Fibroblast of the aortic adventitia (primary cell): ENCODE data around the gene MS4A15. TPM values are rescaled to one million over a fixed set of nuclear protein-coding genes. Genes with fewer than 3 reads are reported as not detected.

Experiments
- DNase-seq: peaks from one replicate; pipeline ENCODE4 v3.0.0-alpha.2; 2010; ENCODE audit warnings: low read depth
- H3K4me3 ChIP-seq: 2 replicates; pipeline ENCODE4 v1.5.1; 2011; ENCODE audit warnings: low read depth, mild to moderate bottlenecking, control low read depth, low read length, moderate library complexity
- CTCF ChIP-seq: IDR thresholded peaks from 2 replicates; pipeline ENCODE4 v1.5.1; 2011; ENCODE audit warnings: mild to moderate bottlenecking, low read length, control low read depth, inconsistent platforms; ENCODE audit not compliant: insufficient read depth
- total RNA-seq: library from RNA; depleted of rRNA; stranded (reverse); fragments of >200 nt; gene quantifications from 2 replicates; pipeline ENCODE4 v1.2.3, GENCODE V29; 2012; ENCODE audit warnings: low replicate concordance

Gene MS4A15
- total RNA-seq, 1 donor, result not detected

- no peak overlapping the region for H3K4me3 ChIP-seq
- no peak for DNase-seq
- TF ChIP-seq CTCF, result no peak
Measured at GRCh38 chr11:60719391-60719790, 37.3 kb upstream of the MS4A15 start.

GRCh38 chr11:60720460-60720859, 36.2 kb upstream of the MS4A15 start:
- no peak for TF ChIP-seq CTCF
- DNase-seq, result no peak

GRCh38 chr11:60724420-60724819, 32.2 kb upstream of the MS4A15 start, which contains the start of gene MS4A18:
TSS of gene MS4A18 (plus strand) at chr11:60724720.
- no peak for TF ChIP-seq CTCF
- no peak for DNase-seq
- H3K4me3 ChIP-seq, result no peak within 1 kb of the TSS

More at GRCh38 chr11:60720460-60720859, 36.2 kb upstream of the MS4A15 start:
- no peak overlapping the region for H3K4me3 ChIP-seq

- no peak for TF ChIP-seq CTCF
- DNase-seq, result no peak
Measured at GRCh38 chr11:60725592-60725991, 31.1 kb upstream of the MS4A15 start.

GRCh38 chr11:60731586-60731985, 25.1 kb upstream of the MS4A15 start:
- DNase-seq, result no peak
- H3K4me3 ChIP-seq, result no peak overlapping the region
- no peak for TF ChIP-seq CTCF

More at GRCh38 chr11:60725592-60725991, 31.1 kb upstream of the MS4A15 start:
- H3K4me3 ChIP-seq, result no peak overlapping the region

- no peak for DNase-seq
- H3K4me3 ChIP-seq, result no peak overlapping the region
- no peak for TF ChIP-seq CTCF
Measured at GRCh38 chr11:60734279-60734678, 22.4 kb upstream of the MS4A15 start.

GRCh38 chr11:60739114-60739513, 17.6 kb upstream of the MS4A15 start:
- no peak overlapping the region for H3K4me3 ChIP-seq
- no peak for TF ChIP-seq CTCF

More at GRCh38 chr11:60739114-60739513, 17.6 kb upstream of the MS4A15 start:
- DNase-seq, result no peak
